HG03045 (cell line): ENCODE measurements around the gene MAST1.
A peak's percentile ranks its signal among the peaks of the same experiment; 100 is the strongest.

ENCODE experiments used
- ATAC-seq: cut with Tn5 transposase; IDR thresholded peaks from one replicate; pipeline ENCODE4 v1.9.1; 2021; ENCODE audit warnings: mild to moderate bottlenecking, moderate library complexity; ENCODE audit not compliant: unreplicated experiment

The MAST1 gene

DNA sequence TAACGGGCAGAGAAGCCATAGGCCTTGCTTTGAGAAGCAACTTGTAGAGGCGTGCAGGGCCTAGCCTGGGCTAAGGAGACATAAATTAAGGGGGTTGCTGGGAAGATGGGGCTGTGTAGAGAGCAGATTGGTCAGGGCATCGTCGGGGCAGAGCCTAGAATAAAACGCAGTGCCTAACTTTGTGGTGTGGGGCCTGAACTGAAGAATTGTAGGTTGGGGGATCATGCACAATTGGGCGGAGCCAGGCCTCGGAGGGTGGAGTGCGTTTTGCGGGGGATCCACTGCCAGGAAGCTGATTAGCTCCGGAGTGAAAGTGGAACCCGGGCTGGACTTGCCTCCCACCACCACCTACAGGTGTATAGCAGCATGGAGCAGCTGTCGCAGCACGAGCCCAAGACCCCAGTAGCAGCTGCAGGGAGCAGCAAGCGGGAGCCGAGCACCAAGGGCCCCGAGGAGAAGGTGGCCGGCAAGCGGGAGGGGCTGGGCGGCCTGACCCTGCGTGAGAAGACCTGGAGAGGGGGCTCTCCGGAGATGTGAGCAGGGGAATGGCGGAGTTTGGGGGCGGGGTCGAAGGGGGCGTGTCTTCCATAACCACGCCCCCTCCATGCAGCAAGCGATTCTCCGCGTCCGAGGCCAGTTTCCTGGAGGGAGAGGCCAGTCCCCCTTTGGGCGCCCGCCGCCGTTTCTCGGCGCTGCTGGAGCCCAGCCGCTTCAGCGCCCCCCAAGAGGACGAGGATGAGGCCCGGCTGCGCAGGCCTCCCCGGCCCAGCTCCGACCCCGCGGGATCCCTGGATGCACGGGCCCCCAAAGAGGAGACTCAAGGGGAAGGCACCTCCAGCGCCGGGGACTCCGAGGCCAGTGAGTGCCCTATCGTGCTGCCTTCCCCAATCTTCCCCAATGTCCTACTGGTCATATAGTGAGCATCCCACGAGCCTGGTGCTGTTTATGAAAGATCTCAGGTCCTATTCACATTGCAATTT is 29.1 kb downstream of the MAST1 start:
- ATAC-seq, result peak; percentile 65

DNA sequence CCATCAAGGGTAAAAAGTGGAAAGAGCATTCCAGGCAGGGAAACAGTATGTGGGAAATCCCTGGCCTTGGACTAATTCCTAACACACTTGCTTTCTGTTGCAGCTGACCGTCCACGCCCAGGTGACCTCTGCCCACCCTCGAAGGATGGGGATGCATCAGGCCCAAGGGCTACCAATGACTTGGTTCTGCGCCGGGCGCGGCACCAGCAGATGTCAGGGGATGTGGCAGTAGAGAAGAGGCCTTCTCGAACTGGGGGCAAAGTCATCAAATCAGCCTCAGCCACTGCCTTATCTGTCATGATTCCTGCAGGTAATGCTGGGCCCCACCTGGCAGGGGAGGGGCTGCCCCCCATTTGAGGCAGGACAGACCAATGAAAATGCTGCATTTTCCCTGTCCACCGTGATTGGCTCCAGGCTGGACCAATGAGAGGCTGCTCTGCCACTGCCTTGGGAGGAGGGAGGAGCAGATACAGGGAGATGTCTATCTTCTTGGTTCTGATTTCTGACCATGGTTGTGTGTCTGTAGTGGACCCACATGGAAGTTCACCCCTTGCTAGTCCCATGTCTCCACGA is 30.3 kb downstream of the MAST1 start:
- ATAC-seq, result no peak

DNA sequence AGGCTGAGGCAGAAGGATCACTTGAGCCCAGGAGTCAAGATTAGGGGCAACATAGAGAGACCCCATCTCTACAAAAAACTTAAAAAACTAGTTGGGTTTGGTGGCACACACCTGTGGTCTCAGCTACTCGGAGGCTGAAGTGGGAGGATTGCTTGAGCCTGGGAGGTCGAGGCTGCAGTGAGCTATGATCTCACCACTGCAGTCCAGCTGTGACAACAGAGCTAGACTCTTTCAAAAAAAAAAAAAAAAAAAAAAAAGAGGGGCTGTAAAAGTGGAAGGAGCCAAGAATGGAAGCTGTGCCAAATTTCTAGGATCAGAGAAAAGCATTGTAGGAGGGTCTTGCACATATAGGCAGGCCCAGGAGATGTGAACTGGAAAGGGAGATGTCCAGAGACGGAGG is 33.4 kb downstream of the MAST1 start:
- no peak for ATAC-seq

DNA sequence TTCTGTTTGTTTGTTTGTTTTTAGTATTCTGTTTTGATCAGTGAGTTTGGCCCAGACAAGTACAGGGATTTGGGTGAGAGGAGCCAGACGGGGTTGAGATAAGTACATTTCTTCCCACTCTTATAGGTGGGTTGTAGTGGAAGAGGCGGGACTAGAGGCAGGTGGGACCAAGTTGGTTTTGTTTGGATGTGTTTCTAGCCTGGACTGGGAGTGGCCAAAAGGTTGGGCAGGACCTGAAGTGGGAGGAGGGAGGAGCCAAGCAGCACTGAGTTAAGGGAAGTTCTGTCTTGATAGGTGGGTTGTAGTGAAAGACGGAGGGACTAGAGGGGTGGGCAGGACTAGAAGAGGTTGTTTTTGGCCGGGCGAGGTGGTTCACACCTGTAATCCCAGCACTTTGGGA is 33.9 kb downstream of the MAST1 start:
- no peak for ATAC-seq

DNA sequence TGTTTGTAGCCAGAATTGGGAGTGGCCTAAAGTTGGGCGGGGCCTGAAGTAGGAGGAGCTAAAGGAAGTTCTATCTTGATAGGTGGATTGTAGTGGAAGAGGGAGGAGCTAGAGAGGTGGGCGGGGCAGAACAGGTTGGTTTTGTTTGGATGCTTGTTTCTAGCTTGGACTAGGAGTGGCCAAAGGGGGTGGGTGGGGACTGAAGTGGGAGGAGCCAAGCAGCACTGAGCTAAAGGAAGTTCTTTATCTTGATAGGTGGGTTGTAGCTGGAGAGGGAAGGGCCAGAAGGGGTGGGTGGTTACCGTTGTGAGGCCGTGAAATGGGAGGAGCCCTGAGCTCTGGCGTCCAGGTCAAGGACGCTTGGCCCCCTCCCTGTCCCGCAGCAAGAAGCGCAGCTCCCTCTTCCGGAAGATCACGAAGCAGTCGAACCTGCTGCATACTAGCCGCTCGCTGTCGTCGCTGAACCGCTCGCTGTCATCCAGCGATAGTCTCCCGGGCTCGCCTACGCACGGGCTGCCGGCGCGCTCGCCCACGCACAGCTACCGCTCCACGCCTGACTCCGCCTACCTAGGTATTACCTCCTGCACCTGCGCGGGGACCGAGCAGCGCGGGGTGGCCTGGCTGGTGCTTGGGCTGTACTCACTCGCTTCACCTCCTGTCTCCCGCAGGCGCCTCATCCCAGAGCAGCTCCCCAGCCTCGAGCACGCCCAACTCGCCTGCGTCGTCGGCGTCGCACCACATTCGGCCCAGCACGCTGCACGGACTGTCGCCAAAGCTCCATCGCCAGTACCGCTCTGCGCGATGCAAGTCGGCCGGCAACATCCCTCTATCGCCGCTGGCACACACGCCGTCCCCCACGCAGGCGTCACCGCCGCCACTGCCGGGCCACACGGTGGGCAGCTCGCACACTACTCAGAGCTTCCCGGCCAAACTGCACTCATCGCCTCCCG is 34.9 kb downstream of the MAST1 start:
- no peak for ATAC-seq

DNA sequence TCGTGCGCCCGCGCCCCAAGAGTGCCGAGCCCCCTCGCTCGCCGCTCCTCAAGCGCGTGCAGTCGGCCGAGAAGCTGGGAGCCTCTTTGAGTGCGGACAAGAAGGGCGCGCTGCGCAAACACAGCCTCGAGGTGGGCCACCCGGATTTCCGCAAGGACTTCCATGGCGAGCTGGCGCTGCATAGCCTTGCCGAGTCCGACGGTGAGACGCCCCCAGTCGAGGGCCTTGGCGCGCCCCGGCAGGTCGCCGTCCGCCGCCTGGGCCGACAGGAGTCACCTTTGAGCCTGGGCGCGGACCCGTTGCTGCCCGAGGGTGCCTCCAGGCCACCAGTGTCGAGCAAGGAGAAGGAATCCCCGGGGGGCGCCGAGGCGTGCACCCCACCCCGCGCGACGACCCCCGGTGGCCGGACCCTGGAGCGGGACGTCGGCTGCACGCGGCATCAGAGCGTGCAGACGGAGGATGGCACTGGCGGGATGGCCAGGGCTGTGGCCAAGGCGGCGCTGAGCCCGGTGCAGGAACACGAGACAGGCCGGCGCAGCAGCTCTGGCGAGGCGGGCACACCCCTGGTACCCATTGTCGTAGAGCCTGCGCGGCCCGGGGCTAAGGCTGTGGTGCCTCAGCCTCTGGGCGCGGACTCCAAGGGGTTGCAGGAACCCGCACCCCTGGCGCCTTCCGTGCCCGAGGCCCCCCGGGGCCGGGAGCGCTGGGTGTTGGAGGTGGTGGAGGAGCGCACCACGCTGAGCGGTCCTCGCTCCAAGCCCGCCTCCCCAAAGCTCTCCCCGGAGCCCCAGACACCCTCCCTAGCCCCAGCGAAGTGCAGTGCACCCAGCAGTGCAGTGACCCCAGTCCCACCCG is 35.8 kb downstream of the MAST1 start:
- no peak for ATAC-seq

DNA sequence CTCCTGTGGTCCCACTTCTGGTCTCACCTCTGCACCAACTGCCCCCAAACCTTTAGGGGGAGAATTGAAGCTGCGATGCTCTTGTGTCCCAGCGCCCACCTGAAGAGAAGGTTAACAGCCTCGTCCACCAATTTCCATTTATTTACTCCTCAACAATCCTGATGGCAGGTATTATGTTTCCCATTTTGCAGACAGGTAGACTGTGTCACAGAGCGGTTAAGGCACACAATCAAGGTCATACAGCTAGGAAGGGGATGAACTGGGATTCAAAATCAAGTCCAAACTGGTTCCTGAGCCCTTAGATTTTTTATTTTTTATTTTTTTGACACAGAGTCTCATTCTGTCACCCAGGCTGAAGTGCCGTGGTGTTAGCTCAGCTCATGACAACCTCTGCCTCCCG is 36.8 kb downstream of the MAST1 start:
- ATAC-seq, result no peak

DNA sequence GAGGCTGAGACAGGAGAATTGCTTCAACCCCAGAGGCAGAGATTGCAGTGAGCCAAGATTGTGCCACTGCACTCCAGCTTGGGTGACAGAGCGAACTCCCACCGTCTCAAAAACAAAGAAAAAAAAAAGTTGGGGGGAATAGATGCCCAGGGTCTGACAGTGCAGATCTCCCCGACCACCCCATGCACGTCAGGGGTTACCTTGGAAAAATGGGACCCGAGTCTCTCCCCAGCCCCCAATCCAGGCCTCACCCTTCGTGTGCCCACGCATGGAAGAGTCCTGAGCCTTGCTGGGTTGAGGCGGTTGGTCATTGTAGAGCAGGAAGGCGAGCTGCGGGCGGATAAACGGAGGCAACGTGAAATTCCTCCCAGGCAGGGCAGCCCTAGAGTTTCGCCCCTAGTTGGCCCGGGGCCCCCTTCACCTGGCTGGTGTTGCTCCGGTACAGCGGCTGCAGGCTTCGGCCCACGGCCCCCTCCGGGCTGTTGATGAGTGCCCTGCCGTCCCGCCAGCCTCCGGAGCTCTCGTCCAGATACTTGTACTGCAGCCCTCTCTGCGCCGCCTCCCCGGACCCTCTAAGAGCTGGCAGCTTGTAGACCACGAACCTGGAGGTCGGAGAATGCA is 42.3 kb downstream of the MAST1 start:
- peak; percentile 8 for ATAC-seq

DNA sequence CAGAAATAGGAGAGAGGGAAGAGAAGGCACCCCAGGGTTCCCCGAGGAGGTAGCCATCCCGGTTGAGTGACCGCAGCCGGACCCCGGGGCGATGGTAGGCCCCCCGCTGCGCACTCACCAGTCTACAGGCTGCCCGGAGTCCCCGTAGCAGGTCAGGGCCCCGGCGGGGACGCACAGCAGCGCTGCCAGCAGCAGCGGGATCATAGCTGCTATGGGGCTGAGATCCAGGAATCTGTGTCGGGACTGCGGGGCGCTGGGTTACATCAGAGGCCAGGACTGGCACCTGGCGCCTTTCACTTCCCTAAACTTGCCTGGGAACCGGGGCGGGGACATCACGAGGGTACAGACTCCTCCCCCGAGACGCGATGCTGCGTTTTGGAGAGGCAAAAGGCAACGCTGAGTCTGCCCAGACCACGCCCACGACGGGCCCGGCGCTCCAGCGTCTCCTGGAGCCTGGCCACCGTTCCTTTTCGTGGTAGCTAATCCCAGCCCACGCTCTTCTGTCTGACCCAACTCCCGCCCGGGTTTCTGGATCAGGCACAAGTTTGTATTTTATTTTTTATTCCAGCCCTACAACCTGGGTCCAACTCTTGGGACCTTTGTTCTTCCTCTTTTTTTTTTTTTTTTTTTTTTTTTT is 43.0 kb downstream of the MAST1 start, which contains the start of gene DNASE2:
DNASE2 (minus strand) TSS at position 278 of the 637 bp plus-strand sequence; CDS start at position 204, 74 bp downstream.
- ATAC-seq, result peak; percentile 78

DNA sequence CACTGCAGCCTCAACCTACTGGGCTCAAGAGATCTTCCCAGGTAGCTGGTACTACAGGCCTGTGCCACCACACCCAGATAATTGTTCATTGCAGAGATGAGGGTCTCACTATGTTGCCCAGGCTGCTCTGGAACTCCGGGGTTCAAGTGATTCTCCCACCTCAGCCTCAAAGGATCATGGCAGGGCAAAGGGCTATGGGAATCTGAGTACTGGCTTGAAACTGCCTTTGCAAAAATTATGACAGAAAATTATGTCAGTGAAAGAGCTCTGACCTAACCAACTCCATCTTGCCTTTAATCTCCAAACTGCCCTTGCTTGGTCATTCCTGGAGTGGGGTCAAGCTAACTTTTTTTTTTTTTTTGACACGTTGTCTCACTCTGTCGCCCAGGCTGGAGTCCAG is 44.3 kb downstream of the MAST1 start:
- ATAC-seq, result no peak

DNA sequence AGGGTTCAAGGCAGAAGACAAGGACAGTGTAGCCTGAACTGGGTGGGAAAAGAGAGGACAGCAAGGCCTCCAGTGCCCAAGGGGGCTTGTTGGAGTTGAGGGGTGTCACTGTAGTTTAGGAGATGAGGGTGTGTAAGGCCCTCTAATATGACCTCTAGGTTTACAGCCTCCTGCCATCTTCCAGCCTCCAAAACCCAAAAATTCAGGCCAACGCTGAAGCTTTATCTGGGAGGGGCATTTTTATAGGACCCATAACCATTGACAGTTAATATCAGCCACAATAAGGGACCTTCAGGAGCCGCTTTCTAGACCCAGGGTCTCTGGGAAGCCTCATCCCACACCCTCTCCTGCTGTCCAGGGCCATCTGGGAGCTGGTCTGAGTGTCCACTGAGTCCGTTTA is 45.9 kb downstream of the MAST1 start:
- ATAC-seq, result no peak

DNA sequence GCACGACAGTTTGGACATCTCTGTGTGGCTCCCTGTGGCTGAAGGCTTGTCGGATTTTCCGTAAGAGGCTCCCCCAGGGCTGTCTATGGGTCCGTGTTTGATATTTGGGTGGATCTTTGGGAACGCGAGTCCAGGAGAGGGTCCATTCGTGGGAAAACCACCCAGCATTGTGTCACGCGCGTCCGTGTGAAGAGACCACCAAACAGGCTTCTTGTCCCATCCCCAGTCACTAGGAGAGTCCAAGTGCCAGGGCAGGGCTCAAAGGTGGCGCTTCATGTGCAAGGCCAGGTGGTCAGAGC is 46.3 kb downstream of the MAST1 start:
- no peak for ATAC-seq

DNA sequence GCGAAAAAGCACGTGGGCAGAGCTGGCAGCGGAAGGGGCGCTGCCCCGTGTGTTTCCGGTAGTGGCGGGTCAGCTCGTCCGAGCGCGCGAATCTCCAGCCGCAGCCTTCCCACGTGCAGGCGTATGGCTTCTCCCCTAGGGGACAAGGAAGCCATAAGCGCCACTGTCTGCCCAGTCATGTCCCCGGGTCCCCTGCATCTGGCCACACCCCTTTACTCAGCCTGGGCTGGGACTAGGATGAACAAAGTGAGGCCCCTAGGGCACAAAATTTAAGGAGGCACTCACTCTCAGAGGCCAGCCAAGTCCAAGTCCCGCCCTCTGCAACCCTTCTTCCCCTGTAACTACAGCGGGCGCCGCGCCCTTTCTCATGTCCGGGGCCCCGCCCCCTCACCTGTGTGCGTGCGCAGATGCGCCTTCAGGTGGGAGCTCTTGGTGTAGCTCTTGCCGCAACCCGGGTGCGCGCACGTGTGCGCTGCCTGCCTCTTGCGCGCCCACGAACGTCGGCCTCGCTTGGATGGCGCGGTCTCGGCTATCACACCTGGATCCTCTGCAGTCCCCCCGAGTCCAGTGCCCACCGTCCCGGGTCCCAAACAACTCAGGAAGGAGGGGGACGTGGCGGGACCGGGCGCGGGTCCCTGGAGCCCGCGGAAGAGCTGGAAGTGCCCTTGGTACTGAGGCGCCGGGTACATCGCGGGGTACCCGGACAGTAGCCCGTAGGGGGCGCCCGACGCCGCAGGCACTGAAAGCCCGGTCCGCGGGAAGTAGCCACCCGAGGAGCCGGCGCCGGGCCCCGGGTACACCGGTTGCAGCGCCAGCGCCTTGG is 46.8 kb downstream of the MAST1 start:
- ATAC-seq, result peak; percentile 40

DNA sequence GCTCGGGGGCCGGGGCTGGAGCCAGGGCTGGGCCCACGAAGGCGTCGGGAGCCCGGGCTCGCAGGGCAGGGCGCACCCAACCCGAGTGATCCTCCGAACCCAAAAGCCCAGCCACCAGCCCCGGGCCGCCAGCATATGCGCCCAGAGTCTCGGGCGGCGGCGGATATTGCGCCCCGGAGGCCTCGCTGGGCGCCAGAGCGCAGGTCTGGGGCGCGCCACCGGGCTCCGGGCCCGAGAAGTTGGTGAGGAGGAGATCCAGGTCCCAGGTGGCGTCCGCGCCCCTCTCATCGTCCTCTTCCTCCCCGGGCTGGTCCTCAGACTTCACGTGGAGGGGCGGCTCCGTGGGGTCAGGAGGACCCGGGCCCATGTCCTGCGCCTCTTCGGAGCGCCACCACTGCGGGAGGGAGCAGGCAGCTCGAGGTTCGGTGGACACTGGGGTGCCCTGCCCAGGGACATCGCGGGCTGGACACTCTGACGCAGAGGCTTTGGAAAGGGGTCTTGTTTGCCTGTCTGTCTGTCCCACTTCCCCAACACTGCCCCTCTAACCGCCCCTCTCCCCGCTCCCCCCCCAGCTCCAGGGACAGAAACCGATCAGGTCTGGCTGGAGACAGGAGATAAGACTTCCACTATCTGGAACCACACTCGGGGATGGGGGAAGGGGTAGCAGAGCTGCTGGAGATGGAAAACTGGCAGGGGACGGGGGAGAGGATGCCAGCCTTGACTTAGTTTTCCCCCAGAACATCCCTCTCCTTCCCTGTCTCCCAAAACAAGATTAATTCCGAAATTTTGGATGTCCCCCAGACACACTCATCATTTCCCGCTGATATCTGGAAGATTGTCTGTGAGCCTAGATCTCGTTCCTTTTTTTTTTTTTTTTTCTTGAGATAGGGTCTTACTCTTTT is 47.7 kb downstream of the MAST1 start:
- no peak for ATAC-seq

DNA sequence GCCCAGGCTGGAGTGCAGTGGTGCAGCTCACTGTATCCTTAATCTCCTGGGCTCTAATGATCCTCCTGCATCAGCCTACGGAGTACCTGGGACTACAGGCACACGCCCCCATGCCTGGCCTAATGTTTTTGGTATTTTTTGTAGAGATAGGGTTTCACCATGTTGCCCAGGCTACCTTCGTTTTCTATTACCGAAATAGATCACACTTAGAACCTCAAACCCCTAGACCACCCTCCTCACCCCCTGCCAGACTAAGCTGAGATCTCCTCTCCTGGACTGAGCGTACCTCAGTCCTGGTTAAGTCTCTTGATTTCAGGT is 48.3 kb downstream of the MAST1 start:
- no peak for ATAC-seq

DNA sequence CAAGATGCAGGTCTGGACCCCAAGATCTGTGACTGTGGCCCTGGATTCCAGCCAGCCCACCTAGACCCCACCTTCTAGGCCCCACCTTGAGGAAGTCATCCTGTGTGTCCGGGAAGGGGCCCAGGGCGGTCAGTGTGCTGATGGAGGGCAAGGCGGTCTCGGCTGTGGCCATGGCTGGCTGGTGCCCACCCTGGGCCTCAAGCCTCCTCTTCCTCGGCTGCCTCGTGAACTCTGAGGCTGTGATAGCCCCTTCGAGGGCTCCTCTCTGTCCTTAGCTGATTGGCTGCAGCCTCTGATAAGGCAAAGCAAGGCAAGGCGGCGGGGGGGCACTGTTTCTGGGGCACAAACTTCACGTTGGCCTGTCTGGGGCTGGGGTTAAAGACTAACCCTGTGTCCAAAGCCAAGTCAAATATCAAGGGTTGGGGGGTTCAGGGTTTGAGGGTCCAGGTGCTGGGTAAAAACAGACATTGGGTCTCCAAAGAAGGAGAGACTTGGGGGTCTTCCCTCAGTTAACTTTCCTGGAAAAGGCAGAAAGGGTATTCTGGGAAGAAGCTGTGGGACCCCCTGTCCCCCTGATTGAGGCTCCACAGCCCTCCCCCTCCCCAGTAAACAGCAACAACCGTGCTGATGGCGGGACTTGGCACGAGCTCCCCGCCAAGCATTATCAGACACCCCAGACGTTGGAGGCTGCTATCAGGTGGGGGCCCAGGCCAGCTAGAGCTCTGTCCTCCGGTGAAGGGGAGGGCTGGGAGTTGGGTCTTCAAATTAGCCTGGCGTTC is 48.8 kb downstream of the MAST1 start, which contains the start of gene KLF1:
KLF1 (minus strand) TSS at position 233 of the 779 bp plus-strand sequence; CDS start at position 172, 61 bp downstream.
- no peak for ATAC-seq
